ENCODE measurements around the gene PLEKHM3. TPM values are rescaled to one million over a fixed set of nuclear protein-coding genes. Genes with fewer than 3 reads are reported as not detected.

The PLEKHM3 gene
- total RNA-seq, 1 experiment from 2014 or later: 6.5 TPM

DNA sequence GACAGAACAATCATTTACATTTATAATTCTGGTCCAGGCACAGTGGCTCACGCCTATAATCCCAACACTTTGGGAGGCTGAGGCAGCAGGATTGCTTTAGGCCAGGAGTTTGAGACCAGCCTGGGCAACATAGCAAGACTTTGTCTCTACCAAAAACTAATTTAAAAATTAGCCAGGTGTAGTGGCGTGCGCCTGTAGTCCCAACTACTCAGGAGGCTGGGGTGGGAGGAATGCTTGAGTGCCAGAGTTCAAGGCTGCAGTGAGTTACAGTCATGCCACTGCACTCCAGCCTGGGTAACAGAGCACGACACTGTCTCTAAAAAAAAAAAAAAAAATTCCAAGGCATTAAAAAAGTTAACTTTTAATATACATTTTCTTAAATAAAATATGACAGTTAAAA is 88.1 kb downstream of the PLEKHM3 start:
- no peak for TF ChIP-seq EZH2 (IDR thresholded peaks at IDR 0.05; ENCODE audit: borderline replicate concordance, low read depth, low read length, poor library complexity, severe bottlenecking)
- TF ChIP-seq, protein P1, sequence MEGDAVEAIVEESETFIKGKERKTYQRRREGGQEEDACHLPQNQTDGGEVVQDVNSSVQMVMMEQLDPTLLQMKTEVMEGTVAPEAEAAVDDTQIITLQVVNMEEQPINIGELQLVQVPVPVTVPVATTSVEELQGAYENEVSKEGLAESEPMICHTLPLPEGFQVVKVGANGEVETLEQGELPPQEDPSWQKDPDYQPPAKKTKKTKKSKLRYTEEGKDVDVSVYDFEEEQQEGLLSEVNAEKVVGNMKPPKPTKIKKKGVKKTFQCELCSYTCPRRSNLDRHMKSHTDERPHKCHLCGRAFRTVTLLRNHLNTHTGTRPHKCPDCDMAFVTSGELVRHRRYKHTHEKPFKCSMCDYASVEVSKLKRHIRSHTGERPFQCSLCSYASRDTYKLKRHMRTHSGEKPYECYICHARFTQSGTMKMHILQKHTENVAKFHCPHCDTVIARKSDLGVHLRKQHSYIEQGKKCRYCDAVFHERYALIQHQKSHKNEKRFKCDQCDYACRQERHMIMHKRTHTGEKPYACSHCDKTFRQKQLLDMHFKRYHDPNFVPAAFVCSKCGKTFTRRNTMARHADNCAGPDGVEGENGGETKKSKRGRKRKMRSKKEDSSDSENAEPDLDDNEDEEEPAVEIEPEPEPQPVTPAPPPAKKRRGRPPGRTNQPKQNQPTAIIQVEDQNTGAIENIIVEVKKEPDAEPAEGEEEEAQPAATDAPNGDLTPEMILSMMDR (conservative IDR thresholded peaks at IDR 0.05; ENCODE audit: low read depth, low read length): no peak
- no TSS peak for BruUV-seq (replicated peaks)
- Histone ChIP-seq H3K27me3 (replicated peaks; ENCODE audit: insufficient read depth, low read depth, low read length, poor library complexity) (no peaks in the 10 kb centered on the region), H3K4me1 (ENCODE audit: insufficient read depth, low read length, poor library complexity, severe bottlenecking) (no peaks in the 10 kb centered on the region), H3K9me3 (ENCODE audit: low read depth, low read length, poor library complexity, severe bottlenecking) (no peaks in the 10 kb centered on the region), H3K36me3 (ENCODE audit: insufficient read depth, low read length, poor library complexity, severe bottlenecking) (no peaks in the 10 kb centered on the region), H3K4me3 (ENCODE audit: low read depth, low read length, poor library complexity, severe bottlenecking) (no peak overlapping the region), H3K27ac (ENCODE audit: low read depth, low read length, poor library complexity, severe bottlenecking) (no peak overlapping the region)
- intact Hi-C loops (cut with micrococcal nuclease; ENCODE audit: unreplicated experiment): no loop called here
- ChIA-PET CTCF (no interaction called here), POLR2A (ENCODE audit: low non-redundant PET) (no interaction called here)
- no peak for DNase-seq (ENCODE audit: low spot score)

DNA sequence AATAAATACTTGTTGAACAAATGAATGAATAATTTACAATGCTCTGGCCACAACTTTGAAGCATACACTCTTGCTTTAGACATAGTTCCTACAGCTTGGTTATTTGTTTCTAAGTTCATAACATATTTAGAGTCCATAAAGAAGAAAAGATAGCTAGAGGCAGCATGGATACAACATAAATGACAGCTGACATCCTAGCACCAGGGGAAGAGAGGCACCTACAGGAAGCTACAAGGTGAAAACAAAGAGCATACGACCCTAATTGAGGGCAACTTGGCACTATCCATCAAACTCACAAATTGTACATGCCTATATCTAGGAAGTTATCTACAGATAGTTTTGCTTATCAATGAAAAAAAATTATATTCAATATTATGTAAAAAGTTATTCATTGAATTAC is 88.9 kb downstream of the PLEKHM3 start:
- POLR2A ChIA-PET (ENCODE audit: low non-redundant PET): no interaction called here
- H3K4me3 ChIP-seq (ENCODE audit: low read depth, low read length, poor library complexity, severe bottlenecking): no peak overlapping the region
- H3K4me1 ChIP-seq (ENCODE audit: insufficient read depth, low read length, poor library complexity, severe bottlenecking): no peaks in the 10 kb centered on the region
- no peaks in the 10 kb centered on the region for H3K36me3 ChIP-seq (ENCODE audit: insufficient read depth, low read length, poor library complexity, severe bottlenecking)
- BruUV-seq (replicated peaks): no TSS peak
- H3K27ac ChIP-seq (ENCODE audit: low read depth, low read length, poor library complexity, severe bottlenecking): no peak overlapping the region
- H3K9me3 ChIP-seq (ENCODE audit: low read depth, low read length, poor library complexity, severe bottlenecking): no peaks in the 10 kb centered on the region
- TF ChIP-seq EZH2 (IDR thresholded peaks at IDR 0.05; ENCODE audit: borderline replicate concordance, low read depth, low read length, poor library complexity, severe bottlenecking): no peak
- TF ChIP-seq, protein P1 (conservative IDR thresholded peaks at IDR 0.05; ENCODE audit: low read depth, low read length): no peak
- CTCF ChIA-PET: no interaction called here
- no peaks in the 10 kb centered on the region for H3K27me3 ChIP-seq (replicated peaks; ENCODE audit: insufficient read depth, low read depth, low read length, poor library complexity)
- intact Hi-C loops (cut with micrococcal nuclease; ENCODE audit: unreplicated experiment): no loop called here
- DNase-seq (ENCODE audit: low spot score): no peak

DNA sequence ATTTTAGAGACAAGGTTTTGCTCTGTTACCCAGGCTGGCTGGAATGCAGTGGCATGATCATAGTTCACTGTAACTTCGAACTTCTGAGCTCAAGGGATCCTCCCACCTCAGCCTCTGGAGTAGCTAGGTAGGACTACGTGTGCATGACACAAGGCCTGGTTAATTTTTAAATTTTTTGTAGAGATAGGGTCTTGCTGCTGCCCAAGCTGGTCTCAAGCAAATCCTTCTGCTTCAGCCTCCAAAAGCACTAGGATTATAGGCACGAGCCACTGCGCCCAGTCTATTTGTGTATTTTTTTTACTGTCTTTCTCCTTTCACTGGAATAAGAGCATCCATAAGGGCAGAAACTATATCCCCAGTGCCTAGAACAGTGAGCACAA is 89.3 kb downstream of the PLEKHM3 start:
- H3K27ac ChIP-seq (ENCODE audit: low read depth, low read length, poor library complexity, severe bottlenecking): no peak overlapping the region
- H3K27me3 ChIP-seq (replicated peaks; ENCODE audit: insufficient read depth, low read depth, low read length, poor library complexity): no peaks in the 10 kb centered on the region
- POLR2A ChIA-PET (ENCODE audit: low non-redundant PET): no interaction called here
- DNase-seq (ENCODE audit: low spot score): no peak
- BruUV-seq (replicated peaks): no TSS peak
- no peaks in the 10 kb centered on the region for H3K9me3 ChIP-seq (ENCODE audit: low read depth, low read length, poor library complexity, severe bottlenecking)
- no peaks in the 10 kb centered on the region for H3K4me1 ChIP-seq (ENCODE audit: insufficient read depth, low read length, poor library complexity, severe bottlenecking)
- no peak for TF ChIP-seq EZH2 (IDR thresholded peaks at IDR 0.05; ENCODE audit: borderline replicate concordance, low read depth, low read length, poor library complexity, severe bottlenecking)
- TF ChIP-seq, protein P1 (conservative IDR thresholded peaks at IDR 0.05; ENCODE audit: low read depth, low read length): no peak
- intact Hi-C loops (cut with micrococcal nuclease; ENCODE audit: unreplicated experiment): no loop called here
- H3K4me3 ChIP-seq (ENCODE audit: low read depth, low read length, poor library complexity, severe bottlenecking): no peak overlapping the region
- CTCF ChIA-PET: no interaction called here
- no peaks in the 10 kb centered on the region for H3K36me3 ChIP-seq (ENCODE audit: insufficient read depth, low read length, poor library complexity, severe bottlenecking)

Data from A673 (cell line).